Activated naive CD8-positive, alpha-beta T cell treated with anti-CD3 and anti-CD28 coated beads, Interleukin-2, amount 10 ng/mL, durations not matched to agents 7 days and 5 days (primary cell): ENCODE results near the gene GTPBP8. TPM values are rescaled to one million over a fixed set of nuclear protein-coding genes. Genes with fewer than 3 reads are reported as not detected.

Experiments used
- ATAC-seq: fragments of 150-1000 bp; cut with Tn5 transposase; one replicate; pipeline ENCODE4 v1.10.0; 2021; ENCODE audit warnings: low read depth, moderate library complexity
- POLR2A ChIA-PET: fragments of 350-600 bp; sonication (Branson Sonifier 250); formaldehyde crosslinking; loops from one replicate; lab custom pipeline; 2021; ENCODE audit warnings: antibody characterized with exemption; lab: Charles Lee
- DNase-seq: peaks from one replicate; pipeline ENCODE4 v3.0.0; 2021
- H3K27ac Mint-ChIP-seq: one replicate; pipeline ENCODE4 v1.8.0; 2022; ENCODE audit warnings: mild to moderate bottlenecking, mixed read lengths
- H3K27me3 Mint-ChIP-seq: one replicate; pipeline ENCODE4 v1.8.0; 2022; ENCODE audit warnings: mild to moderate bottlenecking, moderate library complexity, mixed read lengths
- H3K36me3 Mint-ChIP-seq: one replicate; pipeline ENCODE4 v1.8.0; 2021; ENCODE audit warnings: mild to moderate bottlenecking, mixed read lengths
- H3K4me1 Mint-ChIP-seq: one replicate; pipeline ENCODE4 v1.8.0; 2021; ENCODE audit warnings: mixed read lengths
- H3K4me3 Mint-ChIP-seq: one replicate; pipeline ENCODE4 v1.8.0; 2022; ENCODE audit warnings: mild to moderate bottlenecking, moderate library complexity, mixed read lengths
- H3K9me3 Mint-ChIP-seq: one replicate; pipeline ENCODE4 v1.8.0; 2021; ENCODE audit warnings: mixed read lengths
- total RNA-seq, 2 experiments: library from RNA; stranded (reverse); gene quantifications; one replicate each; pipeline ENCODE4 v1.2.3, GENCODE V29; 2021

GTPBP8 gene
- total RNA-seq, 2 experiments from 2014 or later = 26.5 to 26.6 TPM

GRCh38 chr3:112974894-112975293, 15.9 kb upstream of the GTPBP8 start, which contains the start of gene CD200R1:
TSS of gene CD200R1 (minus strand) at chr3:112975103. CDS start at chr3:112974857, 246 bp downstream.
- ATAC-seq (peak; percentile 38), DNase-seq (no peak)
- H3K27ac Mint-ChIP-seq = peak within 1 kb of the TSS; percentile 92
- no peaks in the 10 kb centered on the region for H3K9me3 Mint-ChIP-seq
- no peaks in the 10 kb centered on the region for H3K27me3 Mint-ChIP-seq
- peaks cover 42% of the 10 kb centered on the region for H3K4me1 Mint-ChIP-seq
- H3K36me3 Mint-ChIP-seq = peaks cover 12% of the 10 kb centered on the region
- POLR2A ChIA-PET = interaction anchor here (0.8 to 2.2 kb wide), 5 partner anchors 8 to 286 kb away, joined by 3 to 12 read pairs (median 6); partner anchors contain the start of gene GTPBP8
- peak within 1 kb of the TSS; percentile 91 for H3K4me3 Mint-ChIP-seq

- Mint-ChIP-seq H3K4me1 (peaks cover 42% of the 10 kb centered on the region), H3K4me3 (peak overlapping the region; percentile 91), H3K27me3 (no peaks in the 10 kb centered on the region), H3K36me3 (peaks cover 6% of the 10 kb centered on the region), H3K9me3 (no peaks in the 10 kb centered on the region), H3K27ac (peak overlapping the region; percentile 80)
- no peak for DNase-seq
- no peak for ATAC-seq
- POLR2A ChIA-PET = interaction anchor here (2.2 kb wide), 1 partner anchor 10 kb away, joined by 6 read pairs; no protein-coding TSS in a partner anchor
Observed at GRCh38 chr3:112976001-112976400, 14.8 kb upstream of the GTPBP8 start.

- Mint-ChIP-seq H3K4me3 (no peak overlapping the region), H3K36me3 (peaks cover 1% of the 10 kb centered on the region), H3K27me3 (no peaks in the 10 kb centered on the region), H3K27ac (no peak overlapping the region), H3K9me3 (no peaks in the 10 kb centered on the region), H3K4me1 (peaks cover 37% of the 10 kb centered on the region)
- POLR2A ChIA-PET = interaction anchor here (0.7 kb wide), 2 partner anchors 49 to 322 kb away, joined by 3 to 4 read pairs; no protein-coding TSS in a partner anchor
- DNase-seq (no peak), ATAC-seq (no peak)
Observed at GRCh38 chr3:112976953-112977352, 13.8 kb upstream of the GTPBP8 start.

- Mint-ChIP-seq H3K27me3 (no peaks in the 10 kb centered on the region), H3K27ac (no peak overlapping the region), H3K9me3 (no peaks in the 10 kb centered on the region), H3K4me3 (no peak overlapping the region), H3K36me3 (no peaks in the 10 kb centered on the region), H3K4me1 (peaks cover 25% of the 10 kb centered on the region)
- ATAC-seq = no peak
- POLR2A ChIA-PET = interaction anchor here (0.7 to 1.2 kb wide), 2 partner anchors 337 to 417 kb away, joined by 3 to 4 read pairs; partner anchors contain the start of genes ATG3 and SLC35A5
- no peak for DNase-seq
Observed at GRCh38 chr3:112979244-112979832, 11.4 kb upstream of the GTPBP8 start.

- ATAC-seq (no peak), DNase-seq (no peak)
- no peak overlapping the region for H3K4me3 Mint-ChIP-seq
- no peak overlapping the region for H3K27ac Mint-ChIP-seq
- no peaks in the 10 kb centered on the region for H3K9me3 Mint-ChIP-seq
- POLR2A ChIA-PET = interaction anchor here (1.2 kb wide), 1 partner anchor 337 kb away, joined by 4 read pairs; no protein-coding TSS in a partner anchor
- no peaks in the 10 kb centered on the region for H3K36me3 Mint-ChIP-seq
- peaks cover 22% of the 10 kb centered on the region for H3K4me1 Mint-ChIP-seq
- no peaks in the 10 kb centered on the region for H3K27me3 Mint-ChIP-seq
Observed at GRCh38 chr3:112980080-112980479, 10.7 kb upstream of the GTPBP8 start.

- H3K27me3 Mint-ChIP-seq = peaks cover 1% of the 10 kb centered on the region
- POLR2A ChIA-PET = no interaction called here
- ATAC-seq = no peak
Observed at GRCh38 chr3:112982710-112983109, 8.1 kb upstream of the GTPBP8 start.

GRCh38 chr3:112984485-112984884, 6.3 kb upstream of the GTPBP8 start:
- Mint-ChIP-seq H3K36me3 (no peaks in the 10 kb centered on the region), H3K27me3 (peaks cover 1% of the 10 kb centered on the region), H3K4me1 (peaks cover 13% of the 10 kb centered on the region), H3K27ac (no peak overlapping the region), H3K4me3 (no peak overlapping the region), H3K9me3 (no peaks in the 10 kb centered on the region)
- ATAC-seq (peak; percentile 18), DNase-seq (no peak)
- POLR2A ChIA-PET = no interaction called here

More at GRCh38 chr3:112982710-112983109, 8.1 kb upstream of the GTPBP8 start:
- no peaks in the 10 kb centered on the region for H3K36me3 Mint-ChIP-seq
- no peak overlapping the region for H3K4me3 Mint-ChIP-seq
- peaks cover 19% of the 10 kb centered on the region for H3K4me1 Mint-ChIP-seq
- DNase-seq = no peak
- no peaks in the 10 kb centered on the region for H3K9me3 Mint-ChIP-seq
- no peak overlapping the region for H3K27ac Mint-ChIP-seq

- ATAC-seq (no peak), DNase-seq (no peak)
- H3K9me3 Mint-ChIP-seq = no peaks in the 10 kb centered on the region
- peaks cover 1% of the 10 kb centered on the region for H3K27me3 Mint-ChIP-seq
- no peak overlapping the region for H3K27ac Mint-ChIP-seq
- no peaks in the 10 kb centered on the region for H3K36me3 Mint-ChIP-seq
- peaks cover 29% of the 10 kb centered on the region for H3K4me1 Mint-ChIP-seq
- no peak overlapping the region for H3K4me3 Mint-ChIP-seq
- POLR2A ChIA-PET = no interaction called here
Observed at GRCh38 chr3:112987710-112988334, 3.0 kb upstream of the GTPBP8 start.

GRCh38 chr3:112995800-112996199, 5.0 kb downstream of the GTPBP8 start:
- peaks cover 29% of the 10 kb centered on the region for H3K36me3 Mint-ChIP-seq

GRCh38 chr3:113000691-113001090, 9.9 kb downstream of the GTPBP8 start:
- H3K9me3 Mint-ChIP-seq = no peaks in the 10 kb centered on the region
- ATAC-seq = no peak
- POLR2A ChIA-PET = interaction anchor here (3.5 kb wide), 1 partner anchor 10 kb away, joined by 21 read pairs; the partner anchor contains the start of gene GTPBP8
- H3K4me3 Mint-ChIP-seq = no peak overlapping the region
- no peaks in the 10 kb centered on the region for H3K27me3 Mint-ChIP-seq
- peaks cover 44% of the 10 kb centered on the region for H3K4me1 Mint-ChIP-seq
- H3K27ac Mint-ChIP-seq = no peak overlapping the region
- DNase-seq = no peak
- H3K36me3 Mint-ChIP-seq = peaks cover 40% of the 10 kb centered on the region

More at GRCh38 chr3:112995800-112996199, 5.0 kb downstream of the GTPBP8 start:
- DNase-seq (no peak), ATAC-seq (no peak)
- H3K4me1 Mint-ChIP-seq = peaks cover 37% of the 10 kb centered on the region
- H3K27ac Mint-ChIP-seq = no peak overlapping the region
- H3K27me3 Mint-ChIP-seq = no peaks in the 10 kb centered on the region
- no peaks in the 10 kb centered on the region for H3K9me3 Mint-ChIP-seq
- POLR2A ChIA-PET = no interaction called here
- H3K4me3 Mint-ChIP-seq = no peak overlapping the region

GRCh38 chr3:113002037-113002436, 11.3 kb downstream of the GTPBP8 start:
- POLR2A ChIA-PET = interaction anchor here (1.0 to 3.5 kb wide), 2 partner anchors 11 to 19 kb away, joined by 3 to 21 read pairs; partner anchors contain the start of gene GTPBP8
- Mint-ChIP-seq H3K4me1 (peaks cover 55% of the 10 kb centered on the region), H3K36me3 (peaks cover 44% of the 10 kb centered on the region), H3K9me3 (no peaks in the 10 kb centered on the region), H3K4me3 (no peak overlapping the region), H3K27me3 (no peaks in the 10 kb centered on the region), H3K27ac (peak overlapping the region; percentile 85)
- ATAC-seq (no peak), DNase-seq (no peak)

- Mint-ChIP-seq H3K9me3 (no peaks in the 10 kb centered on the region), H3K4me1 (peaks cover 59% of the 10 kb centered on the region), H3K36me3 (peaks cover 46% of the 10 kb centered on the region), H3K27ac (peak overlapping the region; percentile 85), H3K27me3 (no peaks in the 10 kb centered on the region), H3K4me3 (peak overlapping the region; percentile 22)
- POLR2A ChIA-PET = interaction anchor here (1.0 to 3.5 kb wide), 2 partner anchors 11 to 19 kb away, joined by 3 to 21 read pairs; partner anchors contain the start of gene GTPBP8
- ATAC-seq (peak; percentile 91), DNase-seq (peak; percentile 33)
Observed at GRCh38 chr3:113002679-113003078, 11.9 kb downstream of the GTPBP8 start.

GRCh38 chr3:113005611-113006010, 14.8 kb downstream of the GTPBP8 start:
- no peak for DNase-seq

More at GRCh38 chr3:113005611-113006010, 14.8 kb downstream of the GTPBP8 start:
- Mint-ChIP-seq H3K4me1 (peaks cover 52% of the 10 kb centered on the region), H3K9me3 (no peaks in the 10 kb centered on the region), H3K27ac (peak overlapping the region; percentile 90), H3K4me3 (peak overlapping the region; percentile 81), H3K36me3 (peaks cover 34% of the 10 kb centered on the region), H3K27me3 (no peaks in the 10 kb centered on the region)
- POLR2A ChIA-PET = interaction anchor here (1.8 kb wide), 1 partner anchor 13 kb away, joined by 13 read pairs; a partner anchor contains a TSS
- ATAC-seq = peak; percentile 76
